GM12878 (cell line): Measurements from ENCODE around the gene UNC93B1. TPM values are rescaled to one million over a fixed set of nuclear protein-coding genes. Genes with fewer than 3 reads are reported as not detected.
"Not testable (repeated sequence)": the region's sequence is repeated elsewhere in the genome, so short reads cannot be mapped to it uniquely, and the experiment has no call there.

Experiments used
- ATAC-seq: fragments of 200-7000 bp; cut with Tn5 transposase; 3 replicates; pipeline ENCODE4 v1.9.1; 2020; ENCODE audit warnings: mild to moderate bottlenecking, moderate library complexity
- BruUV-seq: library from RNA; stranded (reverse); fragments of 400-500 nt; replicated peaks from 2 replicates; lab custom pipeline; 2021; lab: Mats Ljungman, UMichigan
- CTCF ChIA-PET: fragments of 300-600 bp; sonication (Branson Sonifier 250); formaldehyde crosslinking; extraction: SDS; loops from one replicate; lab custom pipeline; 2021; ENCODE audit warnings: inconsistent platforms; lab: Yijun Ruan, JAX
- POLR2A ChIA-PET: fragments of 350-600 bp; formaldehyde crosslinking; extraction: SDS; loops from one replicate; lab custom pipeline; 2021; ENCODE audit warnings: inconsistent platforms; lab: Charles Lee
- RAD21 ChIA-PET: fragments of 300-600 bp; sonication (Branson Sonifier 250); formaldehyde crosslinking; loops from one replicate; lab custom pipeline; 2023; ENCODE audit warnings: antibody characterized with exemption; ENCODE audit not compliant: unreplicated experiment; lab: Charles Lee
- SMC1A ChIA-PET: fragments of 300-600 bp; sonication (Branson Sonifier 250); formaldehyde crosslinking; loops from one replicate; lab custom pipeline; 2023; ENCODE audit not compliant: unreplicated experiment, uncharacterized antibody; lab: Charles Lee
- DNase-seq: peaks from one replicate; pipeline ENCODE4 v3.0.0-alpha.2; 2011; ENCODE audit warnings: low read depth, low spot score
- FAIRE-seq: peaks from 3 replicates; lab custom pipeline; 2011; peaks lifted over from hg19 to GRCh38; lab: Jason Lieb, UNC
- H2AFZ ChIP-seq: 2 replicates; pipeline ENCODE4 v1.6.0; 2011; ENCODE audit warnings: low read depth, low read length, control low read depth; ENCODE audit not compliant: control insufficient read depth
- H3K27ac ChIP-seq: 2 replicates; pipeline ENCODE4 v1.5.1; 2011; ENCODE audit warnings: control low read depth; ENCODE audit not compliant: control insufficient read depth, insufficient read depth
- H3K27me3 ChIP-seq, 2 experiments: replicated peaks in 1 of 2; 2 replicates each; pipeline versions ENCODE4 v1.6.0 to v1.6.1; 2011; ENCODE audit warnings: low read length in 1 of 2; ENCODE audit not compliant: control insufficient read depth in 2 of 2, insufficient read depth in 2 of 2
- H3K36me3 ChIP-seq, 2 experiments: 2 replicates each; pipeline ENCODE4 v1.5.1; 2011; ENCODE audit warnings: low read length in 1 of 2; ENCODE audit not compliant: control insufficient read depth in 2 of 2, insufficient read depth in 2 of 2
- H3K4me1 ChIP-seq: 2 replicates; pipeline ENCODE4 v1.6.1; 2011; ENCODE audit warnings: mild to moderate bottlenecking, low read length, moderate library complexity, mixed read lengths; ENCODE audit not compliant: control insufficient read depth, insufficient read depth
- H3K4me2 ChIP-seq: 2 replicates; pipeline ENCODE4 v1.6.0; 2011; ENCODE audit warnings: control low read depth; ENCODE audit not compliant: control insufficient read depth, insufficient read depth
- H3K4me3 ChIP-seq: fragments of 200-600 bp; sonication (generic); 2 replicates; pipeline ENCODE4 v1.5.1; 2016
- H3K79me2 ChIP-seq: 2 replicates; pipeline ENCODE4 v1.6.0; 2011; ENCODE audit warnings: low read length; ENCODE audit not compliant: control insufficient read depth, insufficient read depth
- H3K9ac ChIP-seq: 2 replicates; pipeline ENCODE4 v1.8.0; 2011; ENCODE audit warnings: low read length, control low read depth, mixed read lengths; ENCODE audit not compliant: control insufficient read depth, insufficient read depth
- H3K9me3 ChIP-seq: replicated peaks from 3 replicates; pipeline ENCODE4 v1.5.1; 2011; ENCODE audit warnings: mild to moderate bottlenecking, low read length; ENCODE audit not compliant: control insufficient read depth, insufficient read depth
- H4K20me1 ChIP-seq: 2 replicates; pipeline ENCODE4 v1.6.0; 2011; ENCODE audit not compliant: control insufficient read depth, insufficient read depth
- WGBS: methylation state at CpG from one replicate; pipeline ENCODE4 v1.1.6; 2016; ENCODE audit warnings: low lambda C conversion rate; ENCODE audit not compliant: insufficient replicate concordance, insufficient coverage; ENCODE audit errors: missing lambda C conversion rate; 5-methylcytosine and 5-hydroxymethylcytosine counted together
- in situ Hi-C: fragments of 300-500 bp; cut with MboI; formaldehyde crosslinking; loops from 9 replicates; pipeline ENCODE4 v1.14.3; 2018; ENCODE audit warnings: mixed read lengths
- intact Hi-C: fragments of 100-400 bp; cut with micrococcal nuclease; formaldehyde crosslinking; loops from one replicate; pipeline ENCODE4 v1.14.2; 2022; ENCODE audit not compliant: unreplicated experiment
- polyA plus RNA-seq, 11 experiments: library from polyadenylated mRNA; depleted of rRNA in 4 of 11; unstranded in 6 of 11; stranded (reverse) in 5 of 11; fragments of >200 nt; fragmentation: Nextera tagmentation in 4 of 11; fragmentation: Illumina TruSeq in 1 of 11; extraction: Ambion mirVana in 4 of 11; extraction: Trizol in 1 of 11; gene quantifications; 1 replicate in 1 of 11; 2 replicates in 10 of 11; pipeline versions ENCODE4 v1.2.1 to v1.2.3, GENCODE V29; 2011 to 2016; ENCODE audit warnings: inconsistent platforms in 2 of 11, missing spikeins in 2 of 11, low read depth in 1 of 11
- total RNA-seq, 4 experiments: library from RNA; depleted of rRNA in 3 of 4; stranded (reverse); fragments of >200 nt in 3 of 4; fragmentation: Illumina TruSeq in 1 of 4; extraction: Trizol in 1 of 4; gene quantifications; 2 replicates each; pipeline versions ENCODE4 v1.2.1 to v1.2.3, GENCODE V29; 2013 to 2021

Gene UNC93B1
- total and polyA plus RNA-seq, 10 of the 15 experiments (the other 5 are each of a cell fraction or from before 2014, with no cell fraction given): 1.3 to 79.7 (median 36.3) TPM

DNA sequence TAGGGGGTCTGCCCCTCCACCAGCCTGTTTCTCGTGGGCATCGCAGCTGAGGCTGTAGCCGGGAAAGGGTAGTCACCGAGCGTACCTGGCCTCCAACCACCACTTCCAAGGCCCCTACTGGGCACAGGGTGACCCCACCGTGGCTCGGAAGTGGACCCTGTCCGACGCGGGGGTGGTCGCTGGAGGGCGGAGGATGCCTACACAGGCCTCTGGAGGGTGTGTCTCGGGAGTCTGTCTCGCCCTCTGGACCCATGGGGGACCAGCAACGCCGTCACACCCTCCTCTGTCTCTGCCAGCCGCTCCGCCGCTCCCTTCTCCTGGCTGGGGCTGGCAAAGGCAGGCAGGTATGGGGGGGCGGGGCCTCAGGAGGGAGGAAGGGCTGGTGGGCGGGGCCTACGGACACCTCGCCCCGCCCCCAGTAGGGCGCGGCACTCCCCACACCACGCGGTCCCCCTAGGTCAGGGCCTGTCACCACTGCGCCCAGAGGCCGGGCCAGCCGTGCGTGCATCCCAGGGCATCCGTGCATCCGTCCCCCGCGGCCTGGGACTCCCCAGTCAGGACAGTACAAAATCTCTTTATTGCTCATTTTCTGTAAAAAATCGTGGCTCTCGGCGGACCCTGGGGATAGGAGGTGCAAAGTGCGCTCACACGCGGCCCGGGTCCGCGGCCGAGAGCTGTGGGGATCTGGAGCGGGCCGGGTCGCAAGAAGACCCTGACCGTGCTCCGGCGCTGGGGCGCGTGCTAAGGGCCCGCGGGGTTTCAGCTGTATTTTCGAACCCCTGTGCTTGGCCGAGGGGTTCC is 13.2 kb downstream of the UNC93B1 start:
- H2AFZ ChIP-seq, H4K20me1 ChIP-seq, H3K4me1 ChIP-seq, H3K4me2 ChIP-seq, H3K79me2 ChIP-seq, RAD21 ChIA-PET, H3K36me3 ChIP-seq, H3K27me3 ChIP-seq, POLR2A ChIA-PET, FAIRE-seq, BruUV-seq, DNase-seq, H3K4me3 ChIP-seq, H3K27ac ChIP-seq, H3K9ac ChIP-seq, in situ Hi-C loops, SMC1A ChIA-PET, H3K9me3 ChIP-seq, intact Hi-C loops: not testable (repeated sequence)
- CTCF ChIA-PET: interaction anchor here (0.6 kb wide), 1 partner anchor 88 kb away, joined by 3 read pairs; no protein-coding TSS in a partner anchor
- WGBS: 87% methylated on average over 39 of the region's 58 CpGs
- ATAC-seq: 0 out of 3 replicates have a peak, but pooled peaks have one; percentile 15

DNA sequence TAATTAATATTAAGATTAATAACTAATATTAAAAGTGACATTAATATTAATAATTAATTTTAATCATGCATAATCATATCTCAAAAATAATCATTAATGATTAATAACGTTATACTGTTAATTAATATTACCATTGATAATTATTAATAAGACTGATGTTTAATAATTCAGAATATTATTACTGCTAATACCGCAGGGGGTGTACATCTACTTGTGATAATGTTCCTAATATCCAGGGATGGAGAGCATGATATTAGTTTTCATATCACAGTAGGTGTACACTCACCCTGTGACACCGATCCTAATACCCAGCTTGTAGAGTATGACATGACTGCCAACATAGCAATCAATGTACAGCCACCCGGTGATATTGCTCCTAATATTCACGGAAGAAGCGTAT is 18.6 kb downstream of the UNC93B1 start:
- FAIRE-seq, H3K4me3 ChIP-seq: not testable (repeated sequence)

More for the DNA sequence above, 18.6 kb downstream of the UNC93B1 start:
- H4K20me1 ChIP-seq, ATAC-seq, H3K4me1 ChIP-seq, H3K9me3 ChIP-seq, H3K79me2 ChIP-seq, CTCF ChIA-PET, H2AFZ ChIP-seq, in situ Hi-C loops, H3K27me3 ChIP-seq, H3K9ac ChIP-seq, SMC1A ChIA-PET, H3K27ac ChIP-seq, H3K36me3 ChIP-seq, BruUV-seq, RAD21 ChIA-PET, DNase-seq, intact Hi-C loops, POLR2A ChIA-PET, H3K4me2 ChIP-seq: not testable (repeated sequence)
- WGBS: 71% methylated on average over 6 of the region's 6 CpGs
